SKM-1 treated with dmso at 0.1 percent for 144 hours (cell line): ENCODE measurements around the gene KRTAP6-1.

Source experiments
- DNase-seq: peaks from one replicate; lab custom pipeline; 2025; ENCODE audit not compliant: unreplicated experiment; lab: John Stamatoyannopoulos, UW

The KRTAP6-1 gene

GRCh38 chr21:30613836-30614235 is at the start of gene KRTAP6-1:
Gene KRTAP6-1 (minus strand): TSS chr21:30613930. CDS start chr21:30613904, 26 bp downstream.
- DNase-seq, result no peak

GRCh38 chr21:30652891-30653290 is 39.2 kb upstream of the KRTAP6-1 start:
- no peak for DNase-seq

GRCh38 chr21:30646904-30647414 is 33.2 kb upstream of the KRTAP6-1 start:
- no peak for DNase-seq

- no peak for DNase-seq
Measured at GRCh38 chr21:30642564-30642963, 28.8 kb upstream of the KRTAP6-1 start, which contains the start of gene KRTAP20-3. Gene KRTAP20-3 (plus strand): TSS chr21:30642864.

- no peak for DNase-seq
Measured at GRCh38 chr21:30638686-30639085, 25.0 kb upstream of the KRTAP6-1 start.

- DNase-seq, result no peak
Measured at GRCh38 chr21:30634906-30635305, 21.2 kb upstream of the KRTAP6-1 start, which contains the start of gene KRTAP20-2. Gene KRTAP20-2 (plus strand): TSS chr21:30635206. CDS start chr21:30635264, 58 bp downstream.

GRCh38 chr21:30629200-30629599 is 15.5 kb upstream of the KRTAP6-1 start:
- DNase-seq, result no peak

- DNase-seq, result no peak
Measured at GRCh38 chr21:30628109-30628508, 14.4 kb upstream of the KRTAP6-1 start.

- no peak for DNase-seq
Measured at GRCh38 chr21:30625449-30626165, 11.9 kb upstream of the KRTAP6-1 start.

- no peak for DNase-seq
Measured at GRCh38 chr21:30623362-30623761, 9.6 kb upstream of the KRTAP6-1 start.

- no peak for DNase-seq
Measured at GRCh38 chr21:30620522-30620921, 6.8 kb upstream of the KRTAP6-1 start, which contains the start of gene KRTAP20-4. Gene KRTAP20-4 (plus strand): TSS chr21:30620627.

- DNase-seq, result no peak
Measured at GRCh38 chr21:30620080-30620479, 6.3 kb upstream of the KRTAP6-1 start.

- no peak for DNase-seq
Measured at GRCh38 chr21:30616125-30616524, 2.4 kb upstream of the KRTAP6-1 start, which contains the start of gene KRTAP20-1. Gene KRTAP20-1 (plus strand): TSS chr21:30616425. CDS start chr21:30616455, 30 bp downstream.

GRCh38 chr21:30615199-30615598 is 1.5 kb upstream of the KRTAP6-1 start:
- no peak for DNase-seq

GRCh38 chr21:30612132-30612531 is 1.6 kb downstream of the KRTAP6-1 start:
- no peak for DNase-seq

- DNase-seq, result no peak
Measured at GRCh38 chr21:30605968-30606367, 7.8 kb downstream of the KRTAP6-1 start.

- DNase-seq, result no peak
Measured at GRCh38 chr21:30600787-30601186, 12.9 kb downstream of the KRTAP6-1 start, which contains the start of gene KRTAP22-1. Gene KRTAP22-1 (plus strand): TSS chr21:30601087.

GRCh38 chr21:30598802-30599201 is 14.9 kb downstream of the KRTAP6-1 start, which contains the start of gene KRTAP6-2:
Gene KRTAP6-2 (minus strand): TSS chr21:30598902. CDS start chr21:30598874, 28 bp downstream.
- DNase-seq, result no peak

- DNase-seq, result no peak
Measured at GRCh38 chr21:30592140-30592539, 21.6 kb downstream of the KRTAP6-1 start, which contains the start of gene KRTAP6-3. Gene KRTAP6-3 (plus strand): TSS chr21:30592440. CDS start chr21:30592446, 6 bp downstream.

- no peak for DNase-seq
Measured at GRCh38 chr21:30590297-30590696, 23.4 kb downstream of the KRTAP6-1 start, which contains the start of gene KRTAP22-2. Gene KRTAP22-2 (minus strand): TSS chr21:30590397.

- DNase-seq, result no peak
Measured at GRCh38 chr21:30582870-30583269, 30.9 kb downstream of the KRTAP6-1 start.

- no peak for DNase-seq
Measured at GRCh38 chr21:30580132-30580531, 33.6 kb downstream of the KRTAP6-1 start.
